Activated T-cell treated with anti-CD3 and anti-CD28 coated beads, Interleukin-2, amount 50 U/mL, for 4 hours (primary cell): ENCODE data around the gene FOXQ1. TPM values are rescaled to one million over a fixed set of nuclear protein-coding genes. Genes with fewer than 3 reads are reported as not detected.

Experiments used
- ATAC-seq, 2 donors: fragments of 200-7000 bp; cut with Tn5 transposase; one replicate each; pipeline ENCODE4 v1.10.0; 2021
- DNase-seq: peaks from one replicate; pipeline ENCODE4 v3.0.0-alpha.2; 2020
- H3K27me3 Mint-ChIP-seq: one replicate; pipeline ENCODE4 v1.8.0; 2021; ENCODE audit warnings: low read depth, mixed read lengths
- H3K36me3 Mint-ChIP-seq: one replicate; pipeline ENCODE4 v1.8.0; 2022; ENCODE audit warnings: mixed read lengths; ENCODE audit not compliant: insufficient read depth
- H3K4me1 Mint-ChIP-seq: one replicate; pipeline ENCODE4 v1.8.0; 2021; ENCODE audit warnings: low read depth, mixed read lengths
- H3K4me3 Mint-ChIP-seq: one replicate; pipeline ENCODE4 v1.8.0; 2021; ENCODE audit warnings: mild to moderate bottlenecking, moderate library complexity, mixed read lengths
- H3K9me3 Mint-ChIP-seq: one replicate; pipeline ENCODE4 v1.8.0; 2021; ENCODE audit warnings: mixed read lengths
- total RNA-seq, 3 donors: library from RNA; stranded (reverse); gene quantifications; one replicate each; pipeline ENCODE4 v1.2.1, GENCODE V29; 2021

FOXQ1 gene
- total RNA-seq, 3 donors from 2014 or later = not detected

DNA sequence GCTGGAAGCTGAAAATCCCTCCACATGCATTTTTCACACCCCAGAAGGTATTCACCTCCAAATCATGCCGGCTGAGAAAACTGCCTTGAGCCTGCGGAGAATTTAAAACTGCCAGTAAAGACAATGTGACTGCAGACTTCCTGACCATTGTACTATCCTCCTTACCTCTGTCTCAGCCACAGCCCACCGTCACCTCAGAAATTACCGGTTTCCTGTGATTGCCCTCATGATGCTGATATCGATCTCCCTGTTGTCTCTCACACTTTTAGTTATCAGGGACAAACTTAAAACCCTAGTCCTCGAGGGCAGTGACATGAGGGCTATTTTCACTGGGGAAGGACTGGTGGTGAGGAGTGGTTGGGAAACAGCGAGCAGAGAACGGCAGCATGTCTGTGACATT lies 30.2 kb upstream of the FOXQ1 start:
- H3K9me3 Mint-ChIP-seq = no peaks in the 10 kb centered on the region
- no peak for DNase-seq
- H3K27me3 Mint-ChIP-seq = peaks cover 11% of the 10 kb centered on the region
- ATAC-seq = no peak
- H3K4me1 Mint-ChIP-seq = no peaks in the 10 kb centered on the region
- no peaks in the 10 kb centered on the region for H3K36me3 Mint-ChIP-seq
- H3K4me3 Mint-ChIP-seq = no peak overlapping the region

DNA sequence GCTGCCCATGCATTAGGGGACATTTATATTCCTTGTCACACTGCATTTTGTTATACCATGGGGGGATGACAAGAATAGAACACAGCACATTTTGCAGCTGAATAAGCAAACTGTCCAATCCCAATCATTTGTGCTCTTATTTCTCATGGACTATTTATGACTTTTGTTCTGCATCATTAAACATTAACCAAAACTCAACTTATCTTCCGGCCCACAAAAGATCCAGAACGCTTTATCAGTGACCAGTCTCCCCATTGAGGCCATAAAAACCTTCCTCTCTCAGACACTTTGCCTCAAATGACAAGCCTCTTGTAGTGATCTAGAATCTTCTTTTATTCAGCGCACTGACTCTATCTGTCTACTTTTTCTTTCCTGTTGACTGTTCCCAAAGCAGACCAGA lies 28.4 kb upstream of the FOXQ1 start:
- H3K36me3 Mint-ChIP-seq = no peaks in the 10 kb centered on the region
- no peak overlapping the region for H3K4me3 Mint-ChIP-seq
- no peaks in the 10 kb centered on the region for H3K4me1 Mint-ChIP-seq
- no peaks in the 10 kb centered on the region for H3K9me3 Mint-ChIP-seq
- H3K27me3 Mint-ChIP-seq = peaks cover 13% of the 10 kb centered on the region
- ATAC-seq = no peak
- no peak for DNase-seq

DNA sequence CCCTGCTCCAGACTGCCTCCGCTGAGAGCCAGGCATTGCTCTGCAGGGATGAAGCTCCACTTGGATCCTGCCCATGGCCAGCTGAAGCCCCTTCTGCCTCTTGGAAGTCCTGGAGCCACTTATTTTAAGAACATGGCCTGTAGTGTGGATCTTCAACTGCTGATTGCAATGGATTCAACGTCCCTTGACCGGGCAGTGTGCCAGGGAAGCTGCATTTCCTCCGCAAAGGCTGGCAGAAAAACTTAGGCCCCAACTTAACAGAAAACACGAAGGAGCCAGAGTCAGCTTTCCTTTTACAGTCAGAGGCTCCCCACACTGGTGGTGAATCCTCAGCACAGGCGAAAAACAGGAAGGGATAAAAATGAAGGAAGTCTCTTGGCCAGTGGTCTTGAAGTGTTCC lies 26.3 kb upstream of the FOXQ1 start:
- Mint-ChIP-seq H3K36me3 (no peaks in the 10 kb centered on the region), H3K27me3 (peaks cover 14% of the 10 kb centered on the region), H3K9me3 (no peaks in the 10 kb centered on the region), H3K4me3 (no peak overlapping the region), H3K4me1 (no peaks in the 10 kb centered on the region)
- DNase-seq = no peak
- no peak for ATAC-seq

DNA sequence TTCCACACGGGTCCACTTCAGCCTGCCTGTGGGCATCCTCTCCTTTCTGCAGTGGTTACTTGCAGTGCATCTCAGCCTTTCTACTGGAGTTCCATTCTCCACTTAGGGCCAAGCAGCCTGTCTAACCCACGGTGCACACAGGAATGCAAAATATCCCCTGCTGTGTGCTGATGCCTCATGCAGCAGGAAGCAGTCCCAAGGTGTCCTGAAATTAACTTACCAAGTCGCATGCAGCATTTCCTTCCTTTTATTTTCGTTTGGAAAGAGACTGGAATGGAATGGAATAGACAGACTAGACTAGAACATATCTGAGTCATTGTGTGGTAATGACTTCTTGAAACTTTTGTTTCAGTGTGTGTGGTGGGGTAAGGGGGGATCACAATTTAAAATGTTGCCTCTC lies 25.9 kb upstream of the FOXQ1 start:
- DNase-seq (no peak), ATAC-seq (no peak)
- Mint-ChIP-seq H3K4me3 (no peak overlapping the region), H3K9me3 (no peaks in the 10 kb centered on the region), H3K4me1 (no peaks in the 10 kb centered on the region), H3K27me3 (peaks cover 13% of the 10 kb centered on the region), H3K36me3 (no peaks in the 10 kb centered on the region)

DNA sequence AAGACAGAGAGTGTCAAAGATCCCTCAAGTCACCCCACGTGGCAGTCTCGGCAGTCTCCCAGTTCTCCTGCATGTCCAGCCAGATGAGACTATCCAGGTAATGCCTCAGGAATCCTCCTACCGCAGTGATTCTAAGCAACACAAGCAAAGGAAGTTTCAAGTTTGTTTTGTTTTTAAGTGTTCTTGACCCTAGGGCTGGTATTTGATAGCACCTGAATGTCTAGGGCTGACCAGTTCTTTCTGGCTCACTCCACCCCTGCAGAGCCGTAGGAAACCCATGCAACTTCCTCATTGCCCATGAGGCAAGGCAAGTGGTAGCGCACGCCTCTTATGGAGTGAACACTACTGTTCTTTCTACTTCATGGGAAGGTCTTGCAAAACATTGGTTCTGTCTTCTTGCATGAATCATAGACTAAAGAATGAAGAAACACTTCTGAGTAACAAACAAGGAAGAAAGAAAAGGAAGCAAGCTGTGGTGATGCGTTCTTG lies 24.8 kb upstream of the FOXQ1 start:
- H3K4me1 Mint-ChIP-seq = no peaks in the 10 kb centered on the region
- ATAC-seq (no peak), DNase-seq (no peak)
- no peaks in the 10 kb centered on the region for H3K9me3 Mint-ChIP-seq
- H3K36me3 Mint-ChIP-seq = no peaks in the 10 kb centered on the region
- peaks cover 7% of the 10 kb centered on the region for H3K27me3 Mint-ChIP-seq
- no peak overlapping the region for H3K4me3 Mint-ChIP-seq

DNA sequence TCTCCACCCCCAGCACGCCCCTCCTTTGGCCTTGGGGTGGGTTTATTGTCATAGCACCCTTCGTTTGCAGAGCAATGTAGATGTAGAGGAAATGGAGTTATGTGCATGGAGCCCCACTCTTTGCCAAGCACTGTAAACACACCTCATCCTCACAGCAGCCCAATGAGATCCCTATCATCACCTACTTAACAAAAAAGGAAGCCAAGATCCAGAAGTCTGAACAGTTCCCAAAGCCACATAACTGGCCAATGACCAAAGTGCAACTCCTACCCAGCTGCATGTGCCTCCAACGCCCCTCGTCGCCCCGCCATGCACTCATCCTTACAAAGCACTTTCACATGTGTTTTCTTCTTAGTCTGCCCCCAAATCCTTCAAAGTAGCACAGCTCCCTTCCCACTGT lies 21.8 kb upstream of the FOXQ1 start:
- H3K4me3 Mint-ChIP-seq = no peak overlapping the region
- peaks cover 19% of the 10 kb centered on the region for H3K27me3 Mint-ChIP-seq
- ATAC-seq (no peak), DNase-seq (no peak)
- no peaks in the 10 kb centered on the region for H3K9me3 Mint-ChIP-seq
- H3K4me1 Mint-ChIP-seq = no peaks in the 10 kb centered on the region
- H3K36me3 Mint-ChIP-seq = no peaks in the 10 kb centered on the region

DNA sequence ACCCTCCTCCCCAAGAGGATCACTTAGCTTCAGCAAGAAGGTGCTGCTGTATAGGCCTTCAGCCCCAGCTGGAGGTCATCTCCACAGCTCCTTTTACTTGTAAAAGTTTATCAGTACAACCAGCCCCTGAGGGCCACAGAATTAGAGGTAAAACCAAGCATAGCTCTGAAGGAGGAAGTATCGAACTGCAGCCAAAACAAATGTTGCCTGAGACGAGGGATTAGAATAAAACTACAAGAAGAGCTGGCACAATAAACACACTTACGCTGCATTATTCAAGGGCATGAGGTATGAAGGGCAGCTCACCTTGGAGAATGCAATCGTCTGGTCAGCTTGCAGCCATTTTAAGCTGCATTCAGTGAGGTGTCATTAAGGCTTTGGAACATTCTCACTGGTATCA lies 21.1 kb upstream of the FOXQ1 start:
- ATAC-seq (no peak), DNase-seq (no peak)
- no peaks in the 10 kb centered on the region for H3K36me3 Mint-ChIP-seq
- H3K27me3 Mint-ChIP-seq = peaks cover 26% of the 10 kb centered on the region
- H3K4me3 Mint-ChIP-seq = no peak overlapping the region
- H3K4me1 Mint-ChIP-seq = no peaks in the 10 kb centered on the region
- no peaks in the 10 kb centered on the region for H3K9me3 Mint-ChIP-seq

DNA sequence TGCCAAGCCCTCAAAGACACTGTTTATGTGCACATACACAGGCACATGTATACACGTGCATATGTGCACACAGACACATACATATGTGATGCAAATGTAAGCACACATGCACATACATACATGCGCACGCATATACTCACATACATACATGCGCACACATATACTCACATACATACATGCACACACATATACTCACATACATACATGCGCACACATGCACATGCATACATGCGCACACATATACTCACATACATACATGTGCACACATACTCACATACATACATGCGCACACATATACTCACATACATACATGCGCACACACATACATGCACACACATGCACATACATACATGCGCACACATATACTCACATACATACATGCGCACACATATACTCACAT lies 20.5 kb upstream of the FOXQ1 start:
- Mint-ChIP-seq H3K9me3 (no peaks in the 10 kb centered on the region), H3K27me3 (peaks cover 29% of the 10 kb centered on the region), H3K36me3 (no peaks in the 10 kb centered on the region), H3K4me1 (no peaks in the 10 kb centered on the region), H3K4me3 (no peak overlapping the region)
- ATAC-seq (no peak), DNase-seq (no peak)

DNA sequence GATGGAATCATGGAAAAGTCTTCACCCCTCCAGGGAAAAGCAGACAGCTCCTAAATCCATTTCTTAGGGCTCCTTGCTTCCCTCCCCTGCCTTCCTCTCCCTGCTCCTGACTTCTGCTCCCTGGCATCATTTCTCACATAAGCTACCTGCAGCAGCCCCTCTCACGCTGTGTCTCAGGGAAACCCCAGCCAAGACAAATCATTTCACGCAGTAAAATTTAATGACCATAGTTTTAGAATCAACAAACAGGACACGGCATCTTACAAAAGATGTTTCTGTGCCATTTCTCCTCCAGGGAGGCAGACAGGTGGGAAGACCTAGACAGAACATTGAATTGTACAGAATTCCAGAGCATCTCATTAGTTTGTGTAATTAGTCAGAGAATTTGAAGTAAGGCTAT lies 16.5 kb upstream of the FOXQ1 start:
- DNase-seq = no peak
- Mint-ChIP-seq H3K36me3 (no peaks in the 10 kb centered on the region), H3K4me3 (no peak overlapping the region), H3K9me3 (no peaks in the 10 kb centered on the region), H3K4me1 (no peaks in the 10 kb centered on the region), H3K27me3 (peaks cover 30% of the 10 kb centered on the region)
- no peak for ATAC-seq

DNA sequence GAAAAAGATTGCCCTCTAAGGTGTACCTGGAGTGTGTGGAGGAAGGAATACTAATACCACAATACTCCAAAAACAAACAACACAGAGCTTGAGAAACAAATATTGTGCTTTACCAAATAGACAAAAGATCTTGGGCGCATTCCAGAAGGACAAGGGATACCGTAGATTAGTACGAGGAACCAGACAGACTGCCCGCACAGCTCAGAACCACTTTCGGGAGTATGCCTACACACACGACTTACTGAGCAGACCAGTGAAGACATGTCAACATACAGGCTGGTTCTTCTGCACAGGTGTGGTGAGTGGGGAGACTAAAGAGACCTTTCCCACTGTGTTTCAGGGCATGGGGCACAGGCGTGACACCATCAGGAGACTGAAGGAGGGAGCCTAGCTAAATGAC lies 15.8 kb upstream of the FOXQ1 start:
- no peak for ATAC-seq
- no peaks in the 10 kb centered on the region for H3K4me1 Mint-ChIP-seq

DNA sequence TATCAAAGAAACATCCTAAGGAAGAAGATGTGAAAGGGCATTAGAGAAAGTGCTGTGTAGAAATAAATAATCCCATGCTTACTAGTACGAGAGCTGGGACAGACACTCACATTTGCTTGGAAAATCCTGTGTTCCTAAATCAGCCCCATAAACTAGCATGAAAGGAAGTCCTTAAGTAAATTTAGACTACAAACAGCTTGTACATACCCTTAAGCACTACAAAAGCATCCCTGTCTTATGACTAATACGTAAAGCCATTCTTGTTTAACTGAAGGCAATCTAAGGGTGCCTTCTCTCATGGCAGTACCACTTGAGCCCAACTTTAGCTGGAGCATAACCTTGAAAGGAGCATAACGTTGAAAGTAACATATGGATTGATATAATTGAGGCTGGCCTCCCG lies 15.4 kb upstream of the FOXQ1 start:
- no peaks in the 10 kb centered on the region for H3K36me3 Mint-ChIP-seq

More for the DNA sequence above, 15.8 kb upstream of the FOXQ1 start:
- no peak for DNase-seq
- H3K36me3 Mint-ChIP-seq = no peaks in the 10 kb centered on the region
- H3K9me3 Mint-ChIP-seq = no peaks in the 10 kb centered on the region
- H3K27me3 Mint-ChIP-seq = peaks cover 30% of the 10 kb centered on the region
- no peak overlapping the region for H3K4me3 Mint-ChIP-seq

DNA sequence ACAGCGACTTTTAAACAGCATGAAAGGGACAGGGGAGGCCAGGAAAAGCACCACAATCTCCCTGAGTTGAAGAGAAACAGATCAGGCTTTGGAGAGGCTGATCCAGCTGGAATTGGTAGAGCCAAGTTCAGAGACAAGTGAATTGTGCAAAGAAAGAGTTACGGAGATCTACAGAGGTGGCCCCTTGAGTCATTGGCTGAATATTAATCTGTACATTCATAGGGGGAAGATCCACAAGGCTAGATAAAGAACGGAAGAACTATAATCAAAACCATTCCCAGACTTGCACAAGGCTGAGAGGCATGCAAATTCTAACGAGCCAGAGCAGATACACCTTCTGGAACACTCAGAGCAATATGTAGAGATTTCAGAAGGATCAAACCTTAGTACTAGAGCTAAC lies 14.2 kb upstream of the FOXQ1 start:
- ATAC-seq (no peak), DNase-seq (no peak)
- no peaks in the 10 kb centered on the region for H3K4me1 Mint-ChIP-seq
- H3K36me3 Mint-ChIP-seq = no peaks in the 10 kb centered on the region
- H3K27me3 Mint-ChIP-seq = peaks cover 32% of the 10 kb centered on the region
- H3K4me3 Mint-ChIP-seq = no peak overlapping the region
- H3K9me3 Mint-ChIP-seq = peaks cover 8% of the 10 kb centered on the region

More for the DNA sequence above, 15.4 kb upstream of the FOXQ1 start:
- no peak for DNase-seq
- peaks cover 30% of the 10 kb centered on the region for H3K27me3 Mint-ChIP-seq
- H3K9me3 Mint-ChIP-seq = peaks cover 3% of the 10 kb centered on the region
- no peak overlapping the region for H3K4me3 Mint-ChIP-seq
- no peak for ATAC-seq
- no peaks in the 10 kb centered on the region for H3K4me1 Mint-ChIP-seq

DNA sequence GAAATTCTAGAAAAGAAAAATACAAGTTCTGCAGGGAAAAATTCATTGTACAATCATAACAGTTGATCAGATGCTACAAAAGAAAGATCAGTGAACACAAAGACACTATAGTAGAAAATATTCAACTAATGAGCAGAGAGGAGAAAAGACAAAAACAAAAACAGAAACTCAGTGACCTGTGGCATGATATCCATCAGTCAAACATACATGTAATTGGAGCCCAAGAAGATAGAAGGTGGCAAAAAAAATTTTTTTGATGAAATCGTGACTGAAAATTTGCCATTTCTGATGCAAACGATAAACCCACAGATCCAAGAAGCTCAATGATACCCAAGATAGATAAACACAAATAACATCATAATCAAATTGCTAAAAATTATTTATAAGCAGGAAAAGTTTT lies 13.1 kb upstream of the FOXQ1 start:
- Mint-ChIP-seq H3K4me1 (no peaks in the 10 kb centered on the region), H3K4me3 (no peak overlapping the region), H3K9me3 (peaks cover 8% of the 10 kb centered on the region), H3K27me3 (peaks cover 25% of the 10 kb centered on the region), H3K36me3 (no peaks in the 10 kb centered on the region)
- DNase-seq = no peak
- ATAC-seq = no peak

DNA sequence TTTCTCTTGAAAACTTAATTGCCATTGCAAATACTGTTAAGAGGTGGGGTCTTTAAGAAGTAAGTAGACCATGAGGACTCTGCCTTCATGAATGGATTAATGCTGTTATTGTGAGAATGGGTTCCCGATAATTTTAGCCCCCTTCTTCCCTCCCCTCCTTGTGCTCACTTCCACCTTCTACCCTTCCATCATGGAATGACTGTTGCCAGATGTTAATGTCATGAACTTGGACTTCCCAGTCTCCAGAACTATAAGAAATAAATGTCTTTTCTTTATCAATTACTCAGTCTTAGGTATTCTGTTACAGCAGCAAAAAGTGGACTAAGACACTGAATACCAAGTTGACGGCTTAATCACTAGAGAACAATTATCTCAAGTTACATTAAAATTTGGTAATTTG lies 5.8 kb upstream of the FOXQ1 start:
- Mint-ChIP-seq H3K36me3 (no peaks in the 10 kb centered on the region), H3K9me3 (peaks cover 8% of the 10 kb centered on the region), H3K4me3 (no peak overlapping the region), H3K27me3 (peaks cover 49% of the 10 kb centered on the region), H3K4me1 (peaks cover 7% of the 10 kb centered on the region)
- DNase-seq = no peak
- no peak for ATAC-seq

DNA sequence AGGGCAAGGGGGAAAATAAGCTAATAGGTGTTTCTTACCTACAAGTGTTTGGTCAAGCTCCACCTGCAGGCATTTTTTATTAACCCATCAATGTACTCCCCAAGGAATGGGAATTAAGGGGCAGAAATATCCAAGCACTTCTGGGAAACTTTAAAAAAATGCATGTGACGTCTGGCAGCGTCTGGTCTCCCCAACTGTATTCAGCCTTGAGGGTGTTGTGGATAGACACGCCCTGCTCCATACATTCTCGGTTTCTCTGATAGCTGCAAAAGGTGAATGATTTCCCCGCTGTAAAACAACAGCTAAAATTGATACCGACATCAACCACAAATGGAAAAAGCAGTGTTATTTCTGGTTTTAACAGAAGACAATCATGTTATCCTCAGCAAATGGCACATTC lies 2.5 kb upstream of the FOXQ1 start:
- no peak overlapping the region for H3K4me3 Mint-ChIP-seq
- peaks cover 58% of the 10 kb centered on the region for H3K27me3 Mint-ChIP-seq
- H3K4me1 Mint-ChIP-seq = peaks cover 19% of the 10 kb centered on the region
- no peak for ATAC-seq
- H3K36me3 Mint-ChIP-seq = no peaks in the 10 kb centered on the region
- no peaks in the 10 kb centered on the region for H3K9me3 Mint-ChIP-seq
- DNase-seq = no peak
